ENCODE results near the gene INHBA.

The INHBA gene

GRCh38 chr7:41702635-41703371, at the start of gene INHBA:
Gene INHBA, minus strand, starts transcription at chr7:41703090. Its CDS starts 2,716 bp downstream, at chr7:41700374.
- DNase-seq (ENCODE audit: low read depth in 2 of 2) = no peak

DNA sequence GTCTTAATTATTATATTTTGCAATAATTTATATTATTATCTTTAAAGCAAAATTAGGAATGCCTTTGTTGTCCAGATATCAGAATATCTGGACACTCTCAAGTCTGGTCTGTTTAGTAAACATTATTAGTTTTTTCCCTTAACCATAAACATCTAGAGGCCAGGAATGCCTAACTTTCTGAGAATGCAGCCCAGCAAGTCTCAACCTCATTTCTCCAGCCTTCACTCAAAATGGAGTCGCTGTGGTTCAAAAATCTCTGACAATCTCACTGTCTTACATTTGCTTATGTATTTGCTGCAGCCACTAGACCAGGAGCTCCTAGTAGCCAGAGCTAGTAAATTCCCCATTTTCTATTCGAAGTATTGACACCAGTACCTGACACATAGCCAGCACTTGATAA, 49.7 kb upstream of the INHBA start:
- no peak for DNase-seq (ENCODE audit: low read depth in 2 of 2)

DNA sequence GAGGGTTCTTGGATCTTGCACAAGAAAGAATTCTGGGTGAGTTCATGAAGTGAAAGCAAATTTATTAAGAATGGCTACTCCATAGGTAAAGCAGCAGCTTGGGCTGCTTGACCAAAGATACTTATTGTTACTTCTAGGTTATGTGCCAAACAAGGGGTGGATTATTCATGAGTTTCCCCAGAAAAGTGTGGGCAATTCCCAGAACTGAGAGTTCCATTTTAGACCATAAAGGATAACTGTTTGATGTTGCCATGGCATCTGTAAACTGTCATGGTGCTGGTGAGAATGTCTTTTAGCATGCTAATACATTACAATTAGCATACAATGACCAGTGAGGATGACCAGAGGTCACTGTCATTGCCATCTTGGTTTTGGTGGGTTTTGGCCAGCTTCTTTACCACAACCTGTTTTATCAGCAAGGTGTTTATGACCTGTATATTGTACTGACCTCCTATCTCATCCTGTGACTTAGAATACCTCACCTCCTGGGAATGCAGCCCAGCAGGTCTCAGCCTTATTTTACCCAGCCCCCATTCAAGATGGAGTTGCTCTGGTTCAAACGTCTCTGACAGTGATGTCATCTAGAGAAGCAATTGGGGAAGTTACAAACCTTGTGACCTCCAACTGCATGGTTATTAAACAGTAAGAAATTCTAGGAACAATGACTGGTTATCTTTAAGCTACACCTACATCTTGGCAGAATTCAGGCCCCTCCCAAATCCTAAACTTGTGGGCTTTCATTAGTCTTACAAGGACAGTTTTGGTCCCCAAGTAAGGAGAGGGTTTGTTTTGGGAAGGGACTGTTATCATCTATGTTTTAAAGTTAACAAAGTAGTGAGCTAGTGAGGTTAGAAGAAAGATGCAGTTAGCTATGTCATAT, 48.0 kb upstream of the INHBA start:
- no peak for DNase-seq (ENCODE audit: low read depth in 2 of 2)

DNA sequence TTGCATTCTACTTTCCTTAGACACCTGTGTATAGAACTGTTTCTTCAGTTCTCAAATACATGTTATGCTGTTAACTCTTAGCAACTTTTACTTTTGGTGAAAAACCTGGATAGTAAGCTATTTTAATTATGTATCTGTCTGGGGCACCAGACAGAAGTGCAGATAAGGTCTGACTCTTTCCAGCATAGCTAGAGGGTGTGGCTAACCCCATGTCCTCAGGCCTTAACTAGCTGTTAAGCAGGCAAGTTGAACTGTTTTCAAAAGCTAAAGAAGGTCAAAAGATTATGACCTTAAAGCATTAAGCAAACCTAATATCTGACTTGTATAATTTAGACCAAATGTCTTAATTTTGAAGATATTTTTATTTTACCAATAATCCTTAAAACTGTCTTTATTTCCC, 45.1 kb upstream of the INHBA start:
- no peak for DNase-seq (ENCODE audit: low read depth in 2 of 2)

- no peak for DNase-seq (ENCODE audit: low read depth in 2 of 2)
Observed at GRCh38 chr7:41745451-41745850, 42.6 kb upstream of the INHBA start.

DNA sequence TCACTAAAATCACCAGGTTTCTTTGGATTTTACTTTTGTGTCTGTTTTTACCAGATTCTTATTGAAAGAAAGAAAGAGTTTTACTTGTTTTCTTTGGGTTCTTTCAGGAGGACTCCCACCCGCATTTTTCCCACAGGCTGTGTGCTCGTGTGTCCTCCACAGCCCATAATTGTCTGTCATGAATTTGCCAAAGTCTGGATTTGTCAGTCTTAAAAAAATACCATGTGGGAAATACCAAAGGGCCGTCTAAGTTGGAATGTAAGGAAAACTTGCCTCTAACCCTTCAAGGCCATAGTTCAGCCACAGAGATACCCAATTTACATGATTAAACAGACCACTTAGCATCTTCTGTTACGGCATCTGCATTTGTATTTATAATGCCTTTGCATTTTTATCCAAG, 41.3 kb upstream of the INHBA start:
- no peak for DNase-seq (ENCODE audit: low read depth in 2 of 2)

- no peak for DNase-seq (ENCODE audit: low read depth in 2 of 2)
Observed at GRCh38 chr7:41742401-41743020, 39.6 kb upstream of the INHBA start.

DNA sequence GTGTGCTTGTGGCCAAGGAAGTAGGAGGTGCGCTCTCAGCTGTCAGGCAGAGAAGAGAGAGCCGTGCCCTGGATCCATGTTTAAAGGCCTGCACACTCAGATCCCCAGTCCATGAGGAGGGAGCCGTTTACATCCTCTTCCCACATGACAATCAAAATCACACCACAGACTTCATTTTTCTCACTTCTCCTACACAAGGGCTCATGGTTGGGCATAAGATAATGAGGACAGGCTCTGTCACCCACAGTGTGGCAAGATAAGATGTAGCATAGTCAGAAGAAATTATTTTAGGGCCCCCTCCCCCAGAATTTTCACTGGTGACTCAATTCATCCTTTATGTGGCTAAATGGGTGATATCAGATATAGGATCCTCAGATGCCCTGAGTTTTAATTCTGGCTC, 35.9 kb upstream of the INHBA start:
- no peak for DNase-seq (ENCODE audit: low read depth in 2 of 2)

DNA sequence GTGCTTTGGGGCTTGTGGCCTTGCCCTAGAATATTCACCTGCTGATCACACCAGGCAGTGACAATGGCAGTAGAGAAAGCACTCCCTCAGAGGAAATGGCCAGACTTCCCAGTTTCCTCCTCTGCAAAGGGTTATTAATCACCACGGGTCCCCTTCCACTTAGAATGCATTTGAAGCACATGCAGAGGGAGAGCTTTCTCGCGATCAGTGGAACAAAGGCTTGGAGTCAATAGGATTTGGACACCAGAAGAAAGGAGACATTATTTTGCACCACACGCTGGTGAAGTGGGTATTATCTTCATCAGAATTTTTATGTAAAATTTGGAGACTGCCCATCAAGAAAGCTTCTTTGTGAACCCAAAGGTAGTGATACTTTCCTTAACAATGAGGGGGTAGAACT, 35.4 kb upstream of the INHBA start:
- no peak for DNase-seq (ENCODE audit: low read depth in 2 of 2)

DNA sequence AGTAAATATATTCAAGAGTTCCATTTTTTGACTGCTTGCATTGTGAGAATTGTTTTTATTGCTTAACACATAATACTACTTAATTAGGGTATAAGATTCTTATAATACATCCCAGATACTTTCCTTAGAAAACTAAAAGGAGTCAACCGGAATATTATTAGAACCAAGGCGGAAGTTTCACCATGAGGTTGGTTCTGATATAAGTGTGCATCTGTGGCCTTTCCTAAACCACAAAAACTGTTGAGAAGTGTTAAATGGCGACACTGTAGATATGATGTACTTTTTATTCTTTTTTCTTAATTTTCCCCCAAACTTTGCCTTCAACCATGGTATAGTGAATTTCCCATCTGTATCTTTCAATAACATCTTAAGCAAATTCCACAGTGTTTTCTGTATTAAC, 32.3 kb upstream of the INHBA start:
- DNase-seq (ENCODE audit: low read depth in 2 of 2) = no peak

DNA sequence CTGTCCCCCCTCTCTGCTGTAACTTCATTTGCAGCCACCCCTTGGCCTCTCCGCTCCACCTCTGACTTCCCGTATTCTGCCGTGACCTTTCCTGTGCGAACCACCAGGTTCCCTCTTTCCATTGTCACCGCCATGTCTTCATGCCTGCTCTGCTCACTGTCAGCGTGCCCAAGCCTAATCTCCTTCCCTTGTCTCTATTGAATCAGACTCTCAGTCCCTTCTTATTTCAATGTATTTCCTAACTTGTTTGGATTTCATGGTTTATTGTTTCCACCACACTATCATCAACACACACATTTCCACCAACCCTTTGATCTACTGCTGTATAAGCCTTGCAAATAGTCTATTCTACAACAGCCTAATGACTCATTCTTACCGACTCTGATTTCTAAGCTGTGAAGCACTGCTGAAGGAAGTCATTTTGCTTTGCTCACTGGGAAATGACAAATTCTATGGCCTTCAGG, 30.0 kb upstream of the INHBA start:
- no peak for DNase-seq (ENCODE audit: low read depth in 2 of 2)

DNA sequence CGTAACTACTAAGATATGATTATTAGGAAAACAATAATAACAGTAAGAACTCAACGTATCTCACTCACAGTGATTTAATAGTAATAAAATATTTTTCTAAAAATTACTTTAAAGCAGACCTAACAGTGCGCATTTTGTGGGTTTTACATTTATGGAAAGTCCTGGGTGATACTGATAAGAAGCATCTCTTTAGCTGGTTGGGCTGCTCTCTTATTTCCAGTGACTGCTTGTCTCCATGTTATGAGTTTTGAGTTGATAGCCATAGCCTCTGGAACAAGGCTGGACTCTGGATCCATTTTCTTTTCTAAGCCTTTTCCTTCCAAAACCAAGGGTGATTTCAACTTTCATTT, 29.5 kb upstream of the INHBA start:
- no peak for DNase-seq (ENCODE audit: low read depth in 2 of 2)

GRCh38 chr7:41731493-41732435, 28.9 kb upstream of the INHBA start:
- no peak for DNase-seq (ENCODE audit: low read depth in 2 of 2)

- DNase-seq (ENCODE audit: low read depth in 2 of 2) = no peak
Observed at GRCh38 chr7:41730668-41731067, 27.8 kb upstream of the INHBA start.

DNA sequence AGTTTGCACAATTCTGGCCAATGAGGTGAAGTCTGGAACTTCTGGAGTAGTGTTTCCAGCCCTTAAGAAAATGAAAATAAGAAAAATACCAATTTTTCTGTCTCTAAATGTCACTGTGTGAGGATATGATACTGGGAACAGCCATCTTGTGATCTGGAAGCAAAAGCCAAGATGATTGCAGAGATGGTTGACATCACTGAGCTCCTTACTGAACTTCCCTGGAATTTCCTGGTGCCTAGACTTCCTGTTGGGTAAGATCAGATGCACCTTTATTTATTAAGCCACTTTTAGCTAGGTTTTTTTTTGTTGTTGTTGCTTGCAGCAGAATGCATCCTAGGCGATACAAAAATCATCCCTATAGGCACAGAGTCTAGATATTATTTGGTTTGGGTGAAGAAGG, 27.3 kb upstream of the INHBA start:
- DNase-seq (ENCODE audit: low read depth in 2 of 2) = no peak

DNA sequence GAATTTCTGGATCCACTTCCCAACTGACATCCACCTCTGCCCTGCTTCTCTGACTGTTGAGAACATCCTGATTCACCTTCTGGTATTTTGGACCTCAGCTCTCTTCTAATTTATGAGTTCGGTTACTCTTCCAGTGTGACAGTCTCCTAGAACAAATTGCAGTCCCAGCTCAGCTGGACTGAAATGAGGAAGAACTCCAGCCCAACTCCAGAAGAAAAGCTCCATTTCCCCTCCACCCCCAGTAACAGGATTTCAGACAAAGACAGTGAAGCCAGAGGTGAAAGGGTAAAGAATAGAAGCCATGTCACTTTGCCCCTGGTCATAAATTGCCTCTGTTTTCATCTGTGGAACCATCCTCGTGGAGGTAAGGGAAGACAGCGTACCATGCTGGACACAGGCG, 26.2 kb upstream of the INHBA start:
- DNase-seq (ENCODE audit: low read depth in 2 of 2) = no peak

- DNase-seq (ENCODE audit: low read depth in 2 of 2) = no peak
Observed at GRCh38 chr7:41725013-41725412, 22.1 kb upstream of the INHBA start.

GRCh38 chr7:41720886-41721285, 18.0 kb upstream of the INHBA start:
- DNase-seq (ENCODE audit: low read depth in 2 of 2) = no peak

DNA sequence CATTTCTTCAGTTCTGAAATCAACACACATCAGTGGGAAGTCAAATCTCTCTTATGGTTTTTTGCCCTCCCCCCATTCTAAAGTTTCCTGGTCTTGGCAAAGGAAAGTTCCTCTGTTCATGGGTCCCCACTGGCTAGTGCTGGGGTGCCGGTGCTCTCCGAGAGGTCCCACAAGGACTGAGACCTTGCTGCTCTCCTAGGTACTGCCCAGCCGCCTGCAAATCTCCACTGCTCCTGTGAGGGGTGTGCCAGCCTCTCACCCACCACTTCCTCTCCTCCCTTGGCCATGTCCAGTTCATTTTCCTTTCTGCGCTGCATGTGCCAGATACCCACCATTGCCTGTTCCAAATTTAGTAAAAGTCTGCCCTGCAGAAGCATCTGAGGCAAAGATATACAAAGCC, 17.2 kb upstream of the INHBA start:
- DNase-seq (ENCODE audit: low read depth in 2 of 2) = no peak

- DNase-seq (ENCODE audit: low read depth in 2 of 2) = no peak
Observed at GRCh38 chr7:41716691-41717090, 13.8 kb upstream of the INHBA start.

DNA sequence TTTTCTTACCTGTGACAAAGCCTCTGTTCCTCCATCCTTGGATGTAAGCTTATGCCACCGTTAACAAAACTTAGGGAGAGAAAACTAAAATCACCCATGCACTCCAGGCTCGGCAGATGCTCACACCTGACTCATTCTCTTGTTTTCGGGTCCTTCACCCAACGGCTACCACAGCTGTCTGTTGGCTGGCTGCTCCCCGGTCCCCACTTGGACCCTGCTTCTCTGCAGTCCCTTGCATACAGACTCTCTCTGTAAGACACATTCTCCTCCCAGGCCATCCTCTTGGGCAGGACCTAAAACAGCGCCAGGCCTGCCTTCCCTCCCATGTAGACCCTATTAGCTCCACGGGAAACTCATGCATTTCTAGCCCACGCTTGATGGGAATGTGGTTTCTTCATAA, 12.1 kb upstream of the INHBA start:
- DNase-seq (ENCODE audit: low read depth in 2 of 2) = no peak
